H1 (cell line): ENCODE measurements around the gene FLRT1. TPM values are rescaled to one million over a fixed set of nuclear protein-coding genes. Genes with fewer than 3 reads are reported as not detected.

Source experiments
- CTCF ChIA-PET: fragments of 300-600 bp; sonication (Branson Sonifier 250); formaldehyde crosslinking; loops from one replicate; lab custom pipeline; 2021; ENCODE audit not compliant: partially characterized antibody; lab: Charles Lee
- POLR2A ChIA-PET: fragments of 300-600 bp; sonication (Branson Sonifier 250); formaldehyde crosslinking; loops from one replicate; lab custom pipeline; 2021; ENCODE audit warnings: inconsistent platforms; ENCODE audit not compliant: partially characterized antibody; lab: Charles Lee
- DNase-seq, 2 experiments: peaks; one replicate each; pipeline versions ENCODE4 v3.0.0 to v3.0.0-alpha.2; 2010 to 2022; ENCODE audit warnings: low spot score in 2 of 2, low read depth in 1 of 2, mixed read lengths in 1 of 2
- FAIRE-seq: peaks from 2 replicates; lab custom pipeline; 2011; peaks lifted over from hg19 to GRCh38; lab: Jason Lieb, UNC
- H2AFZ ChIP-seq: 2 replicates; pipeline ENCODE4 v1.8.1; 2012; ENCODE audit warnings: low read length, inconsistent platforms
- H2AK5ac ChIP-seq: 2 replicates; pipeline ENCODE4 v1.6.1; 2013; ENCODE audit warnings: low read depth, low read length
- H2BK120ac ChIP-seq: replicated peaks from 2 replicates; pipeline ENCODE3; 2013; ENCODE audit warnings: low read depth, low read length, inconsistent platforms
- H2BK12ac ChIP-seq: 2 replicates; pipeline ENCODE4 v1.6.1; 2013; ENCODE audit warnings: low read depth, low read length
- H2BK15ac ChIP-seq: 2 replicates; pipeline ENCODE4 v1.6.1; 2013; ENCODE audit warnings: low read length
- H2BK20ac ChIP-seq: 2 replicates; pipeline ENCODE4 v1.6.1; 2013; ENCODE audit warnings: low read length
- H2BK5ac ChIP-seq: 2 replicates; pipeline ENCODE4 v1.6.1; 2013; ENCODE audit warnings: low read depth, low read length
- H3K14ac ChIP-seq: 2 replicates; pipeline ENCODE4 v1.6.1; 2013; ENCODE audit warnings: inconsistent platforms; ENCODE audit not compliant: insufficient read length
- H3K18ac ChIP-seq: 2 replicates; pipeline ENCODE4 v1.6.1; 2013; ENCODE audit warnings: low read length; ENCODE audit errors: extremely low read depth
- H3K23ac ChIP-seq: 2 replicates; pipeline ENCODE4 v1.6.1; 2013; ENCODE audit warnings: inconsistent platforms; ENCODE audit not compliant: insufficient read length
- H3K23me2 ChIP-seq: 2 replicates; pipeline ENCODE4 v1.6.1; 2013; ENCODE audit warnings: low read depth, low read length
- H3K27ac ChIP-seq: 2 replicates; pipeline ENCODE4 v1.6.1; 2011; ENCODE audit warnings: low read depth, low read length, inconsistent platforms
- H3K27me3 ChIP-seq, 4 experiments: replicated peaks in 1 of 4; 1 replicate in 1 of 4; 2 replicates in 3 of 4; pipeline versions ENCODE4 v1.6.1 to v1.8.1; 2011 to 2013; ENCODE audit warnings: low read length in 3 of 4, mild to moderate bottlenecking in 3 of 4, inconsistent platforms in 2 of 4, mixed read lengths in 2 of 4, moderate library complexity in 1 of 4; ENCODE audit not compliant: control insufficient read depth in 3 of 4, insufficient read depth in 3 of 4; ENCODE audit errors: extremely low read depth in 1 of 4
- H3K36me3 ChIP-seq, 4 experiments: 2 replicates each; pipeline versions ENCODE4 v1.6.1 to v1.8.1; 2011 to 2013; ENCODE audit warnings: mild to moderate bottlenecking in 4 of 4, low read length in 3 of 4, moderate library complexity in 2 of 4, control low read depth in 1 of 4, inconsistent platforms in 1 of 4; ENCODE audit not compliant: insufficient read depth in 4 of 4, control insufficient read depth in 2 of 4
- H3K4ac ChIP-seq: replicated peaks from 2 replicates; pipeline ENCODE3; 2013; ENCODE audit warnings: low read length, low read depth, mixed read lengths, inconsistent platforms; ENCODE audit not compliant: insufficient read length
- H3K4me1 ChIP-seq, 4 experiments: replicated peaks in 1 of 4; 1 replicate in 1 of 4; 2 replicates in 3 of 4; pipeline versions ENCODE4 v1.6.1 to v1.8.1; 2011 to 2013; ENCODE audit warnings: low read length in 3 of 4, inconsistent platforms in 2 of 4, mixed read lengths in 1 of 4; ENCODE audit not compliant: insufficient read depth in 4 of 4, control insufficient read depth in 3 of 4
- H3K4me2 ChIP-seq, 2 experiments: 2 replicates each; pipeline versions ENCODE4 v1.6.1 to v1.8.1; 2011 to 2013; ENCODE audit warnings: low read depth in 2 of 2, low read length in 2 of 2, control low read depth in 1 of 2, inconsistent platforms in 1 of 2, mild to moderate bottlenecking in 1 of 2; ENCODE audit not compliant: insufficient read depth in 1 of 2
- H3K4me3 ChIP-seq, 4 experiments: fragments of 200-600, 300-600 bp in 1 of 4; sonication (generic), shearing (Covaris generic), sonication (Bioruptor Twin) in 1 of 4; 2 replicates each; pipeline versions ENCODE4 v1.5.1 to v1.8.1; 2011 to 2016; ENCODE audit warnings: low read length in 4 of 4, low read depth in 3 of 4, control low read depth in 2 of 4, inconsistent platforms in 2 of 4, mild to moderate bottlenecking in 2 of 4, mixed read lengths in 1 of 4, moderate library complexity in 1 of 4; ENCODE audit not compliant: insufficient read depth in 2 of 4; ENCODE audit errors: extremely low read depth in 1 of 4
- H3K56ac ChIP-seq: replicated peaks from 2 replicates; pipeline ENCODE3; 2013; ENCODE audit warnings: low read depth, mild to moderate bottlenecking, mixed read lengths, low read length, inconsistent platforms; ENCODE audit not compliant: insufficient read length
- H3K79me1 ChIP-seq: 2 replicates; pipeline ENCODE4 v1.6.1; 2013; ENCODE audit warnings: low read depth, low read length, control low read depth
- H3K79me2 ChIP-seq, 2 experiments: 2 replicates each; pipeline versions ENCODE4 v1.6.1 to v1.8.1; 2012 to 2013; ENCODE audit warnings: low read length in 2 of 2, mild to moderate bottlenecking in 2 of 2, inconsistent platforms in 1 of 2; ENCODE audit not compliant: insufficient read depth in 2 of 2, control insufficient read depth in 1 of 2
- H3K9ac ChIP-seq, 4 experiments: replicated peaks in 1 of 4; 1 replicate in 1 of 4; 2 replicates in 3 of 4; pipeline versions ENCODE4 v1.6.1 to v1.8.1; 2011 to 2013; ENCODE audit warnings: low read depth in 3 of 4, low read length in 3 of 4, control low read depth in 2 of 4, mild to moderate bottlenecking in 2 of 4, moderate library complexity in 2 of 4, inconsistent platforms in 1 of 4; ENCODE audit errors: extremely low read depth in 1 of 4
- H3K9me3 ChIP-seq, 2 experiments: 2 replicates each; pipeline versions ENCODE4 v1.6.1 to v1.8.1; 2012 to 2013; ENCODE audit warnings: mild to moderate bottlenecking in 2 of 2, moderate library complexity in 2 of 2, control low read depth in 1 of 2, inconsistent platforms in 1 of 2, low read depth in 1 of 2, low read length in 1 of 2, mixed read lengths in 1 of 2; ENCODE audit not compliant: insufficient read depth in 2 of 2
- H4K20me1 ChIP-seq, 2 experiments: replicated peaks in 1 of 2; 2 replicates each; pipeline versions ENCODE3 to v1.8.1; 2011 to 2013; ENCODE audit warnings: inconsistent platforms in 2 of 2, low read length in 2 of 2, mild to moderate bottlenecking in 1 of 2; ENCODE audit not compliant: insufficient read depth in 2 of 2, control insufficient read depth in 1 of 2
- H4K5ac ChIP-seq: 2 replicates; pipeline ENCODE4 v1.6.1; 2013; ENCODE audit warnings: low read length, low read depth, mixed read lengths, inconsistent platforms; ENCODE audit not compliant: insufficient read length
- H4K8ac ChIP-seq: 2 replicates; pipeline ENCODE4 v1.8.0; 2013; ENCODE audit warnings: mild to moderate bottlenecking, moderate library complexity, low read length, inconsistent platforms; ENCODE audit not compliant: insufficient read depth; ENCODE audit errors: extremely low read depth
- H4K91ac ChIP-seq: replicated peaks from 2 replicates; pipeline ENCODE3; 2013; ENCODE audit warnings: low read length, mixed read lengths, inconsistent platforms; ENCODE audit not compliant: insufficient read length
- ASH2L ChIP-seq: fragments of 200-600, 300-600 bp; sonication (generic); IDR thresholded peaks from one replicate; pipeline ENCODE4 v1.7.1; 2017; ENCODE audit warnings: low read length
- HDAC2 ChIP-seq, 2 experiments: fragments of 300-600 bp in 1 of 2; sonication (generic) in 1 of 2; IDR thresholded peaks; 2 replicates each; pipeline ENCODE4 v1.6.1; 2011 to 2012; ENCODE audit warnings: low read depth in 2 of 2, low read length in 2 of 2, mild to moderate bottlenecking in 2 of 2, moderate library complexity in 2 of 2, borderline replicate concordance in 1 of 2, inconsistent platforms in 1 of 2
- KDM1A ChIP-seq: fragments of 200-600, 300-600 bp; sonication (generic); IDR thresholded peaks from 2 replicates; pipeline ENCODE4 v1.7.1; 2016; ENCODE audit warnings: mild to moderate bottlenecking, low read length, borderline replicate concordance
- NANOG ChIP-seq: IDR thresholded peaks from 2 replicates; pipeline ENCODE4 v1.6.1; 2011; ENCODE audit warnings: low read length, low read depth, mild to moderate bottlenecking, inconsistent platforms; ENCODE audit not compliant: insufficient read depth, poor library complexity, severe bottlenecking
- WGBS, 2 experiments: shearing (Covaris generic) in 1 of 2; methylation state at CpG; one replicate each; pipeline versions ENCODE4 v1.1.6 to v1.1.7; 2013 to 2015; ENCODE audit warnings: low lambda C conversion rate in 2 of 2, mixed read lengths in 2 of 2, inconsistent platforms in 1 of 2, low coverage in 1 of 2, missing lambda C conversion rate in 1 of 2; ENCODE audit not compliant: insufficient replicate concordance in 2 of 2, insufficient coverage in 1 of 2, insufficient read length in 1 of 2; ENCODE audit errors: extremely low coverage in 1 of 2, missing lambda C conversion rate in 1 of 2; 5-methylcytosine and 5-hydroxymethylcytosine counted together
- polyA plus RNA-seq, 7 experiments: library from polyadenylated mRNA; depleted of rRNA in 3 of 7; stranded (reverse) in 5 of 7; unstranded in 2 of 7; fragments of >200 nt in 5 of 7; fragments of 200-250 nt in 2 of 7; gene quantifications; 1 replicate in 5 of 7; 2 replicates in 1 of 7; 4 replicates in 1 of 7; pipeline versions ENCODE4 v1.2.1 to v1.2.3, GENCODE V29; 2011 to 2013; ENCODE audit warnings: missing spikeins in 2 of 7, mixed read lengths in 2 of 7
- total RNA-seq: library from RNA; stranded (reverse); fragmentation: NEBNext Ultra II Directional; extraction: Animal tissue kit (Norgen Biotek cat#: 25700); gene quantifications from 2 replicates; pipeline ENCODE4 v1.2.1, GENCODE V29; 2021

The FLRT1 gene
- total and polyA plus RNA-seq, 2 of the 8 experiments (the other 6 are each of a cell fraction or from before 2014, with no cell fraction given) = 0.14 to 0.28 TPM

GRCh38 chr11:64004590-64004984 is 31.1 kb upstream of the FLRT1 start:
- Histone ChIP-seq H3K18ac (no peak overlapping the region), H3K4ac (no peak overlapping the region), H2BK120ac (no peak overlapping the region), H3K9me3 (no peaks in the 10 kb centered on the region), H4K8ac (no peak overlapping the region; the same call in 1 of the 2 replicates), H4K91ac (no peak overlapping the region), H2AFZ (no peak overlapping the region), H3K4me2 (no peak overlapping the region), H2BK15ac (no peak overlapping the region), H3K4me3 (no peak overlapping the region), H3K23ac (no peak overlapping the region), H3K4me1 (peaks cover 0 to 20% (median 12%) of the 10 kb centered on the region in 4 experiments; a peak in 5 of 7 replicates), H3K27ac (no peak overlapping the region), H2BK5ac (no peak overlapping the region), H3K79me1 (no peaks in the 10 kb centered on the region), H3K9ac (no peak overlapping the region), H3K23me2 (peaks cover 18% of the 10 kb centered on the region; the same call in 1 of the 2 replicates), H3K14ac (no peak overlapping the region), H4K5ac (no peak overlapping the region), H3K79me2 (no peaks in the 10 kb centered on the region), H3K27me3 (peaks cover 33 to 80% (median 66%) of the 10 kb centered on the region in 4 experiments), H2BK20ac (no peak overlapping the region), H3K36me3 (no peaks in the 10 kb centered on the region), H3K56ac (no peak overlapping the region), H4K20me1 (peaks cover 2 to 7% of the 10 kb centered on the region in 2 experiments), H2BK12ac (no peak overlapping the region), H2AK5ac (no peak overlapping the region)
- ChIA-PET CTCF (interaction anchor here (0.7 to 6.3 kb wide), 4 partner anchors 12 to 1447 kb away, joined by 3 to 43 read pairs (median 4); no protein-coding TSS in a partner anchor), POLR2A (interaction anchor here (1.1 kb wide), 1 partner anchor 30 kb away, joined by 3 read pairs; the partner anchor contains the start of gene COX8A)
- DNase-seq (no peak), FAIRE-seq (no peak)
- WGBS, 2 experiments = 68% methylated on average over 4 of the region's 4 CpGs; no CpG with 5 or more reads in 1 of the 2 experiments
- TF ChIP-seq KDM1A = peak; percentile 80; the same call in 1 of the 2 replicates
- TF ChIP-seq NANOG = no peak
- TF ChIP-seq HDAC2 (IDR thresholded peaks at IDR 0.05; ENCODE audit: borderline replicate concordance in 1 of 2, low read depth in 2 of 2, low read length in 2 of 2) = 0 out of 4 replicates have a peak, but pooled peaks of 1 of the 2 experiments have one; percentile 41
- TF ChIP-seq ASH2L = no peak
